Choroid plexus epithelial cell (primary cell): Measurements from ENCODE around the gene STAG1.

Experiments
- DNase-seq: peaks from one replicate; pipeline ENCODE4 v3.0.0-alpha.2; 2010; ENCODE audit warnings: low read depth
- H3K4me3 ChIP-seq: 2 replicates; pipeline ENCODE4 v1.5.1; 2011; ENCODE audit warnings: low read depth, mild to moderate bottlenecking, control low read depth, low read length, moderate library complexity
- TF ChIP-seq, protein P1 (sequence below): conservative IDR thresholded peaks from 2 replicates; pipeline ENCODE4 v1.5.1; 2011; ENCODE audit warnings: low read depth, mild to moderate bottlenecking, control low read depth, inconsistent platforms, low read length, moderate library complexity

The STAG1 gene

DNA sequence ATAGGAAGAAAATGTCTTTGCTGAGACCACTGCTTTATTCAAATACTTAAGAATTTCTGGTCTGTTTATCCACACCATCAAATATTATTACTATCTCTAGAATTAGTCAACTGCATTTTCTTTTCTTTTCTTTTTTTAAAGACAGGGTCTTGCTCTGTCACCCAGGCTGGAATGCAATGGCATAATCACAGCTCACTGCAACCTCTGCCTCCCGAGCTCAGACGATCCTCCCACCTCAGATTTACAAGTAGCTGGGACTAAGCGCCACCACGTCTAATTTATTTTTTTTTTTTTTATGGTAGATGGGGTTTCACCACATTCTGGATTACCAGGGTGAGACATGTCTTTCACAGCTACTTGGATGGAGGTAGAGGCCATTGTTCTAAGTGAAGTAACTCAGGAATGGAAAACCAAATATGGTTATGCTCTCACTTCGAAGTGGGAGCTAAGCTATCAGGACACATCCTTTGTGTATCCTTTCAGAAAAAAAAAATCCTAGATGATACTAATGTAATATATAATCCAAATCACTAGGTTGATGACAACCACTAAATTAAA, 52.8 kb downstream of the STAG1 start:
- TF ChIP-seq, protein P1, sequence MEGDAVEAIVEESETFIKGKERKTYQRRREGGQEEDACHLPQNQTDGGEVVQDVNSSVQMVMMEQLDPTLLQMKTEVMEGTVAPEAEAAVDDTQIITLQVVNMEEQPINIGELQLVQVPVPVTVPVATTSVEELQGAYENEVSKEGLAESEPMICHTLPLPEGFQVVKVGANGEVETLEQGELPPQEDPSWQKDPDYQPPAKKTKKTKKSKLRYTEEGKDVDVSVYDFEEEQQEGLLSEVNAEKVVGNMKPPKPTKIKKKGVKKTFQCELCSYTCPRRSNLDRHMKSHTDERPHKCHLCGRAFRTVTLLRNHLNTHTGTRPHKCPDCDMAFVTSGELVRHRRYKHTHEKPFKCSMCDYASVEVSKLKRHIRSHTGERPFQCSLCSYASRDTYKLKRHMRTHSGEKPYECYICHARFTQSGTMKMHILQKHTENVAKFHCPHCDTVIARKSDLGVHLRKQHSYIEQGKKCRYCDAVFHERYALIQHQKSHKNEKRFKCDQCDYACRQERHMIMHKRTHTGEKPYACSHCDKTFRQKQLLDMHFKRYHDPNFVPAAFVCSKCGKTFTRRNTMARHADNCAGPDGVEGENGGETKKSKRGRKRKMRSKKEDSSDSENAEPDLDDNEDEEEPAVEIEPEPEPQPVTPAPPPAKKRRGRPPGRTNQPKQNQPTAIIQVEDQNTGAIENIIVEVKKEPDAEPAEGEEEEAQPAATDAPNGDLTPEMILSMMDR = no peak
- no peak overlapping the region for H3K4me3 ChIP-seq
- DNase-seq = no peak

DNA sequence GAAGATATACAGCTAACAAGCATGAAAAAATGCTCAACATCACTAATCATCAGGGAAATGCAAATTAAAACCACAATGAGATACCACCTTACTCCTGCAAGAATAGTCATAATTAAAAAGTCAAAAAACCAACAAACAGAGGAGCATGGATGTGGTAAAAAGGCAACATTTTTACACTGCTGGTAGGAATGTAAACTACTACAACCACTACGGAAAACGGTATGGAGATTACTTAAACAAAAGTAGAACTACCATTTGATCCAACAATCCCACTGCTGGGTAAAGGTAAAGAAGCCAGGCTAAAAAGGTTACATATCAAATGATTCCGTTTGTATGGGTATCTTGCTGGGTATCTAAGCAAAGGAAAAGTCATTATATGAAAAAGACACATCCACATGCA, 53.8 kb downstream of the STAG1 start:
- TF ChIP-seq, protein P1 = peak; percentile 4
- no peak for DNase-seq
- no peak overlapping the region for H3K4me3 ChIP-seq

DNA sequence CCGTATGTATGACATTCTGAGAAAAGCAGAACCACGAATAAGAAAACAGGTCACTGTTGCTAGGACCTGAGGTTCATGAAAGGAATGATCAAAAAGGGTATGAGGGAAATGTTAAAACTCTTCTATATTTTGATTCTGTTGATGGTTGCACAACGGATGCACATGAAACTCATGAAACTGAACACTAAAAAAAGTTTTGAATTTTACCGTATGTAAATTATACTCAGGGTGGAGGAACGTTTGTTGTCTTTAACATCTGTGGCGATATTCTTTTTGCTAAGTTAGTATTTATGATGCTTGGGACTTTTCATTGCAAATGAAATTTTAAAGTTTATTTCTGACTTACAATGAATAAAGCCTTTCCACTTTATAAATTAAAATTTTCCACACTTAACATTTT, 55.4 kb downstream of the STAG1 start:
- DNase-seq = no peak
- H3K4me3 ChIP-seq = no peak overlapping the region
- TF ChIP-seq, protein P1 = no peak

DNA sequence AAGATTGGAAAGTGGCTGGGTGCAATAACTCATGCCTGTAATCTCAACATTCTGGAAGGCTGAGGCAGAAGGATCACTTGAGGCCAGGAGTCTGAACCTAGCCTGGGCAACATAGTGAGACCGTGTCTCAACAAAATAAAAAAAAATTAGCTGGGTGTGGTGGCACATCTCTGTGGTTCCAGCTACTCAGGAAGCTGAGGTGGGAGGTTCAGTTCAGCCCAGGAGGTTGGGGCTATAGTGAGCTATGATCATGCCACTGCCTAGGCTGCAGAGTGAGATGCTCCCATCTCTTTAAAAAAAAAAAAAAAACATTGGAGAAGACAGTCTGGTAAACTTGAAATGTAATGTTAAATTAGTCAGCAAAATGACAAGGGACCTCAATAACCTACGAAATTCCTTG, 57.9 kb downstream of the STAG1 start:
- TF ChIP-seq, protein P1 = no peak
- no peak for DNase-seq
- H3K4me3 ChIP-seq = no peak overlapping the region

DNA sequence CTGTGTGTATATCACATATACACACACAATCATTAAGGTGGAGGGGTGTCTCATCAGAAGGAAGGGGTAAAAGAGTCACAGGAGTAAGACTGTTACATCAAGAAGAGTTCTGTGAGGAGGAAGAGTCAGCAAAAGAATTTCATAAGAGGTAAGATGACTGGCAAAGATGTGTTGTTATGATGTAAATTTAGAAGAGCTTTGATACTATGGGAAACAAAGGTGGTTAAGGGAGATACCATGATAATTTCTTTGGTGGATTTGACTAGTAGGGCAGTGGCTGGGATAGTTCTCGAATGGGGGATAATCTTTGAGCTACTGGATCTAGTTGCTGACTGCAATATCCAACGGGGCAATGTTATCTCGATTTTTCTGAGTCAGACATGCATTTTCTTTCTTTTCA, 61.6 kb downstream of the STAG1 start:
- H3K4me3 ChIP-seq = no peak overlapping the region
- TF ChIP-seq, protein P1 = no peak
- DNase-seq = no peak

DNA sequence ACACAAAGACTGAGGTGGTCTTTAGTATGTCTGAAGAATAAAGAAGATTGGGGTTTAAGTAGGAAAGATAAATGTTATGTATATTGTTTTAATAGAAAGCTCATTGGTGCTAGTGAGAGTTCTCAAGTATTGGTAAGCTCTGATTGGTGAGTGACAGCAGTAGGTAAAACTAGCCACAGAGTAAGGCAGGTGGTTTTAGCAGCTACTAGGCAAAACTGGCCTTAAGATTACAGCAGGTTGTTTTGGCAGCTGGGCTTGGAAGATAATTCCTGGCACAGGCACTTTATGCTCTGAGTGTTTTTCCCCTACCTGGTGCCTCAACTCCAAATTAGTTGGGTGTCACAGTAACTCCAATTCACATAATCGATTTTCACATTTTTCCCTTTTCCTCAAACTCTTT, 66.3 kb downstream of the STAG1 start:
- H3K4me3 ChIP-seq = no peak overlapping the region
- no peak for DNase-seq
- TF ChIP-seq, protein P1 = no peak

DNA sequence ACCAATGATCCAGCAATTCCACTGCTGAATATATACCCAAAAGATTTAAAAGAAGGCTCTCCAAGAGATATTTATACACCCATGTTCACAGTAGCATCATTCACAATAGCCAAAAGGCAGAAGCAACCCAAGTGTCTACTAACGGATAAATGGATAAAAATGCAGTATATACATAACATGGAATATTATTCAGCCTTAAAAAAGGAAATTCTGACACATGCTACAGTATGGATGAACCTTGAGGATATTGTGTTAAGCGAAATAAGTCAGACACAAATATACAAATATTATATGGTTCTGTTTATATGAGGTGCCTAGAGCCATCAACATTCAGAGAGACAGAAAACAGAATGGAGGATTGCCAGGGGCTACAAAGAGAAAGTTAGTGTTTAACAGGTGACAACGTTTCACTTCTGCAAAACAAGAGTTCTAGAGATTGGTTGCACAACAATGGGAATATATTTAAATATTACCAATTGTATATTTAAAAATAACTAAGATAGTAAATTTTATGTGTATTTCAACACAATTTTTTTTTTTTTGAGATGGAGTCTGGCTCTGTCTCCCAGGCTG, 69.4 kb downstream of the STAG1 start:
- TF ChIP-seq, protein P1 = no peak
- no peak overlapping the region for H3K4me3 ChIP-seq
- DNase-seq = no peak
